ENCODE measurements around the gene RBBP9. TPM values are rescaled to one million over a fixed set of nuclear protein-coding genes. Genes with fewer than 3 reads are reported as not detected.
"Not testable (repeated sequence)": the region's sequence is repeated elsewhere in the genome, so short reads cannot be mapped to it uniquely, and the experiment has no call there.

The RBBP9 gene
- polyA plus RNA-seq, 4 donors = 5.7 to 24.1 (median 7.2) TPM

DNA sequence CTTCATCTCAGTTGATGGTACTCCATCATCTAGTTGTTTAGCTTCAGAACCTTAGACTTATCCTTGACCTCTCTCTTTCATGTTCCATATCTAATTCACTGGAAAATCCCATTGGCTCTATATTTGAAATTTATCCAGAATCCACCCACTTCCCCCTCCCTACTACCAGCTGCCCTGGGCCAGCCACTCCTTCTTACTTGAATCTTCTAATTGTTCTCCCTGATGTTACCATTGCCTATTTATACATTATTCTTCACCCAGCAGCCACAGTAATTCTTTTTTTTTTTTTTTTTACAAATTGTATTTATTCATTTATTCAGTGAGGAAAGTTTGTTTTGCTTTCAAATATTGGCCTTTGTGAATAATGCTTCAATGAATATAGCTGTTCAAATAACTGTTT, 18.9 kb upstream of the RBBP9 start:
- H3K4me1 ChIP-seq (ENCODE audit: control insufficient read depth in 3 of 3, insufficient read depth in 2 of 3, low read depth in 1 of 3, low read length in 2 of 3) = no peaks in the 10 kb centered on the region
- no peak overlapping the region for H3K27ac ChIP-seq (ENCODE audit: low read depth in 1 of 3, low read length in 2 of 3)
- no peak overlapping the region for H3K4me3 ChIP-seq (ENCODE audit: low read depth in 1 of 3, low read length in 3 of 3)
- H3K36me3 ChIP-seq (ENCODE audit: control insufficient read depth in 3 of 3, insufficient read depth in 2 of 3, low read depth in 1 of 3, low read length in 3 of 3) = peaks cover 0 to 19% (median 6%) of the 10 kb centered on the region in 3 donors
- no peaks in the 10 kb centered on the region for H3K9me3 ChIP-seq (ENCODE audit: control insufficient read depth in 2 of 2, insufficient read depth in 1 of 2, low read depth in 1 of 2, low read length in 1 of 2)
- DNase-seq = no peak
- FAIRE-seq = no peak
- no peaks in the 10 kb centered on the region for H3K27me3 ChIP-seq (ENCODE audit: control insufficient read depth in 3 of 3, insufficient read depth in 3 of 3, low read length in 3 of 3)

DNA sequence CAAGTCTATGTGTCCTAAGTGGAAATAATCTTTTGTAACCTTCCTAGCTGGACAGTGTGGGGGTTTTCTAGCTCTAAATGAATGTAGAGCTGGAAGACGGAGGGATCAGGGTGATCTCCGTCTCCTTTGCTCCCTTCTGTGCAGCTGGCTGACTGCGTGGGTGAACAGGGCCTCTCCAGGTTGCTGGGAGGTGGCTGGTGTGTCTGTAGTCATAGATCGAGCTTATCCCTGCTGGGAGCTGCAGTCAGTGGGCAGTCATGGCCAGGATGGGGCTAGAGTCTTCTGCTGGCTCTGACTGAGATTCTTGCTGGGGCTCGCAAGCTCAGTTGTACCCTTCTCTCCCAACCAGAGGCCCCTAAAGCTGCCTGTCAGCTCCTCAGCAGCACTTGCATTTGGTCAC, 17.1 kb upstream of the RBBP9 start:
- DNase-seq (no peak), FAIRE-seq (no peak)
- Histone ChIP-seq H3K4me3 (ENCODE audit: low read depth in 1 of 3, low read length in 3 of 3) (no peak overlapping the region), H3K27me3 (ENCODE audit: control insufficient read depth in 3 of 3, insufficient read depth in 3 of 3, low read length in 3 of 3) (no peaks in the 10 kb centered on the region), H3K4me1 (ENCODE audit: control insufficient read depth in 3 of 3, insufficient read depth in 2 of 3, low read depth in 1 of 3, low read length in 2 of 3) (no peaks in the 10 kb centered on the region), H3K36me3 (ENCODE audit: control insufficient read depth in 3 of 3, insufficient read depth in 2 of 3, low read depth in 1 of 3, low read length in 3 of 3) (peaks cover 0 to 22% (median 6%) of the 10 kb centered on the region in 3 donors), H3K27ac (ENCODE audit: low read depth in 1 of 3, low read length in 2 of 3) (no peak overlapping the region), H3K9me3 (ENCODE audit: control insufficient read depth in 2 of 2, insufficient read depth in 1 of 2, low read depth in 1 of 2, low read length in 1 of 2) (no peaks in the 10 kb centered on the region)
- 90 to 93% (median 93%) methylated on average over 5 of the region's 5 CpGs for WGBS, 3 donors

DNA sequence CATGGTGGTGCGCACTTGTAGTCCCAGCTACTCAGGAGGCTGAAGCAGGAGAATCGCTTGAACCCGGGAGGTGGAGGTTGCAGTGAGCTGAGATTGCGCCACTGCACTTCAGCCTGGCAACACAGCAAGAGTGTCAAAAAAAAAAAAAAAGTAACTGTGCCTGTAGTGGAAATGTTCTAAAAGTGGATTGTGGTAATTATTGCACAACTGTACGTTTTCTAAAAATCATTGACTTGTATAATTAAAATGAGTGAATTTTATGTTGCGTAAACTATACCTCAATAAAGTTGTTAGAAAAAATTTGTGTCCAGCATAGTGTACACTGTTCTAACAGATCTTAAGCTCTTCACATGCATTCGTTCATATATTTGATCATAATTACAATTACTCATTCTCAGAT, 16.2 kb upstream of the RBBP9 start:
- Histone ChIP-seq H3K36me3 (ENCODE audit: control insufficient read depth in 3 of 3, insufficient read depth in 2 of 3, low read depth in 1 of 3, low read length in 3 of 3) (peaks cover 0 to 22% (median 6%) of the 10 kb centered on the region in 3 donors), H3K4me1 (ENCODE audit: control insufficient read depth in 3 of 3, insufficient read depth in 2 of 3, low read depth in 1 of 3, low read length in 2 of 3) (peaks cover 0 to 6% (median 0%) of the 10 kb centered on the region in 3 donors), H3K27me3 (ENCODE audit: control insufficient read depth in 3 of 3, insufficient read depth in 3 of 3, low read length in 3 of 3) (no peaks in the 10 kb centered on the region), H3K27ac (ENCODE audit: low read depth in 1 of 3, low read length in 2 of 3) (no peak overlapping the region), H3K4me3 (ENCODE audit: low read depth in 1 of 3, low read length in 3 of 3) (no peak overlapping the region), H3K9me3 (ENCODE audit: control insufficient read depth in 2 of 2, insufficient read depth in 1 of 2, low read depth in 1 of 2, low read length in 1 of 2) (no peaks in the 10 kb centered on the region)
- FAIRE-seq (no peak), DNase-seq (no peak)
- WGBS, 3 donors = 93 to 94% (median 94%) methylated on average over 7 of the region's 7 CpGs

DNA sequence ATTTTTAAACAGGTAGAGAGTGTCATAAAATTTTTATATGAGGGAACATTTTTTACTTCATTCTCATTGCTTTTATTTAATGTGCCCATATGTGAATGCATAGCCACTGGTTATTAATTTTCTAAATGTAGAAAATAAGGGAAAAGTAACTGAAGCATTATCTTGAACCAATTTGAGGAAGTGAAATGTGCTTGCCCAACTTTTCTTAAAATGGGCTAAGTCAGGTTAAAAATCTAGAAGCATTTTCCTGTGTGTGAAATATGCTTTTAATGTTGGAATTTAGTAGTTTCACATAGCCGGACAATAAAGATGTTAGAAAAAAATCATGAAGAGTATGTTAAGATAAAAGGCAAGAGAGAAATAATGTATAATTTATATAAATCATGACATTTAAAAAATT, 14.5 kb upstream of the RBBP9 start:
- Histone ChIP-seq H3K4me3 (ENCODE audit: low read depth in 1 of 3, low read length in 3 of 3) (no peak overlapping the region), H3K36me3 (ENCODE audit: control insufficient read depth in 3 of 3, insufficient read depth in 2 of 3, low read depth in 1 of 3, low read length in 3 of 3) (peaks cover 0 to 18% (median 6%) of the 10 kb centered on the region in 3 donors), H3K9me3 (ENCODE audit: control insufficient read depth in 2 of 2, insufficient read depth in 1 of 2, low read depth in 1 of 2, low read length in 1 of 2) (no peaks in the 10 kb centered on the region), H3K4me1 (ENCODE audit: control insufficient read depth in 3 of 3, insufficient read depth in 2 of 3, low read depth in 1 of 3, low read length in 2 of 3) (peaks cover 0 to 6% (median 2%) of the 10 kb centered on the region in 3 donors), H3K27ac (ENCODE audit: low read depth in 1 of 3, low read length in 2 of 3) (no peak overlapping the region), H3K27me3 (ENCODE audit: control insufficient read depth in 3 of 3, insufficient read depth in 3 of 3, low read length in 3 of 3) (no peaks in the 10 kb centered on the region)
- FAIRE-seq (no peak), DNase-seq (no peak)
- 89 to 98% (median 97%) methylated on average over 1 of the region's 1 CpG for WGBS, 3 donors

DNA sequence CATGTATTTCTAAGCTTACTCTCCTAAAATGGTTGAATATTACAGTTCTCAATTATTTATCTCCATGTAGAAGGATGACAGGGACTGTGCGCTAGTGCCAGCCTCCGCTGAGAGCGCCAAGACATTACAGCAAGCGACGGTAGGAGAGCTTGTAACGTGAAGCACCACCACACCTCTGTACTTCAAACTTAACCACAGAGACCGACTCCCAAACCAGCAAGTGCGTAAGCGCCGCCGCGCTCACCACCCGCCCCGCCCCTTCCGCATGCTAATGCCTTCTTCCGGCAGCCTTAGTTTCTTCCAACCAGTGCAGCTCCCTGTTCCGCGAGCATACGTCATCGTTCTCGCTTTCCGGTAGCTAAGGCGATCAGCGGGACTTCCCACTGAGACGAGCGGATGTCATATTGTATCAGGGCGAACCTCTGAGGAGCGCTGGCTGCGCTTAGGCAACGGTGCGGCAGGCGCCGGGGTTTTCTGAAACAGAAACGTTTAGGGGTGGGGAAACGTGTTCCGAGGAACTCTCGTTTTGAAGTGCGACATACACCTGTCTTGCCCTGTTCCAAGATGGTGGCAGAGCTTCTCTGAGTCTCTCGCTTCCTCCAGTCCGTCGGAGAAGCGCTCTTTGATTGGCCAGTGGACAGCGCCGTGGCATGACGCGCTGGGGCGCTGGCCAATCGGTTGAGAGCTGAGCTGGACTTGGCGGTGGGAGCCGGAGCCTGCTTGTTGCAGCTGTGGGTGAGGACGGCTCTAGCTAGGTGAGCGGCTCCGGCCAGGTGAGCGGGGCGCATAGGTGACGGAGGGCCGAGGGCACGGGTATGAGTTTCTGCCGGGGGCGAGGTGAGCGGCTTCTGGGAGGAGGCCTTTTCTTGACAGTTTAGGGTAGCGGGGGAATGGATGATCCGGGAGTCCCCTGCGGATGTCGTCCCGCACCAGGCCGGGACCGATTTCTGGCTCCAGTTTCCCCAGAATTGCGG, 10.5 kb upstream of the RBBP9 start, which contains the start of gene SEC23B:
Gene SEC23B, plus strand, starts transcription at position 723 of the 974 bp plus-strand sequence. CDS start 2,896 bp downstream, outside the sequence.
- WGBS, 3 donors = 0 to 1% (median 0%) methylated on average over 64 to 69 of the region's 69 CpGs
- FAIRE-seq (no peak), DNase-seq (peak; percentile 99)
- peaks cover 0 to 10% (median 2%) of the 10 kb centered on the region in 3 donors for H3K27me3 ChIP-seq (ENCODE audit: control insufficient read depth in 3 of 3, insufficient read depth in 3 of 3, low read length in 3 of 3)
- no peaks in the 10 kb centered on the region for H3K9me3 ChIP-seq (ENCODE audit: control insufficient read depth in 2 of 2, insufficient read depth in 1 of 2, low read depth in 1 of 2, low read length in 1 of 2)
- peaks cover 0 to 6% (median 2%) of the 10 kb centered on the region in 3 donors for H3K4me1 ChIP-seq (ENCODE audit: control insufficient read depth in 3 of 3, insufficient read depth in 2 of 3, low read depth in 1 of 3, low read length in 2 of 3)
- H3K36me3 ChIP-seq (ENCODE audit: control insufficient read depth in 3 of 3, insufficient read depth in 2 of 3, low read depth in 1 of 3, low read length in 3 of 3) = peaks cover 0 to 9% (median 0%) of the 10 kb centered on the region in 3 donors
- H3K27ac ChIP-seq (ENCODE audit: low read depth in 1 of 3, low read length in 2 of 3) = peak within 1 kb of the TSS; percentile 91 to 99 (median 98)
- H3K4me3 ChIP-seq (ENCODE audit: low read depth in 1 of 3, low read length in 3 of 3) = peak within 1 kb of the TSS; percentile 58 to 93 (median 59)

DNA sequence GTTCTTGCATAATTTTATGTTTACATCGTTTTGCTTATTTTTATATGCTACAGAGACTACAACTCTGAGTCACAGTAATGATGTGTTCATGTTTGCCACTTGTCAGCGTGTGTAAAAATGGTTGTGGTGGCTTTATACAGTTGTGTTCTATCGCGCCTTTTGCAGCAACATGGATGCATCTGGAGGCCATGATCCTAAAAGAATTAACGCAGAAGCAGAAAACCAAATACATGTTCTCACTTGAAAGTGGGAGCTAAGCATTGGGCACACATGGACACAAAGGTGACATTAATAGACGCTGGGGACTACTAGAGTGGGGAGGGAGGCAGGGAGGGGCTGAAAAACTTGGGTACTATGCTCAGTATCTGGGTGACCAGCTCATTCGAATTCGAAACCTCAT, 9.7 kb upstream of the RBBP9 start:
- 54 to 65% (median 61%) methylated on average over 8 of the region's 8 CpGs for WGBS, 3 donors
- DNase-seq (no peak), FAIRE-seq (no peak)
- Histone ChIP-seq H3K4me3 (ENCODE audit: low read depth in 1 of 3, low read length in 3 of 3) (peak overlapping the region in 2 of 3 donors; percentile 59 to 93), H3K4me1 (ENCODE audit: control insufficient read depth in 3 of 3, insufficient read depth in 2 of 3, low read depth in 1 of 3, low read length in 2 of 3) (peaks cover 0 to 6% (median 2%) of the 10 kb centered on the region in 3 donors), H3K27me3 (ENCODE audit: control insufficient read depth in 3 of 3, insufficient read depth in 3 of 3, low read length in 3 of 3) (peaks cover 0 to 11% (median 2%) of the 10 kb centered on the region in 3 donors), H3K27ac (ENCODE audit: low read depth in 1 of 3, low read length in 2 of 3) (peak overlapping the region; percentile 91 to 99 (median 98)), H3K9me3 (ENCODE audit: control insufficient read depth in 2 of 2, insufficient read depth in 1 of 2, low read depth in 1 of 2, low read length in 1 of 2) (no peaks in the 10 kb centered on the region), H3K36me3 (ENCODE audit: control insufficient read depth in 3 of 3, insufficient read depth in 2 of 3, low read depth in 1 of 3, low read length in 3 of 3) (peaks cover 0 to 9% (median 0%) of the 10 kb centered on the region in 3 donors)

DNA sequence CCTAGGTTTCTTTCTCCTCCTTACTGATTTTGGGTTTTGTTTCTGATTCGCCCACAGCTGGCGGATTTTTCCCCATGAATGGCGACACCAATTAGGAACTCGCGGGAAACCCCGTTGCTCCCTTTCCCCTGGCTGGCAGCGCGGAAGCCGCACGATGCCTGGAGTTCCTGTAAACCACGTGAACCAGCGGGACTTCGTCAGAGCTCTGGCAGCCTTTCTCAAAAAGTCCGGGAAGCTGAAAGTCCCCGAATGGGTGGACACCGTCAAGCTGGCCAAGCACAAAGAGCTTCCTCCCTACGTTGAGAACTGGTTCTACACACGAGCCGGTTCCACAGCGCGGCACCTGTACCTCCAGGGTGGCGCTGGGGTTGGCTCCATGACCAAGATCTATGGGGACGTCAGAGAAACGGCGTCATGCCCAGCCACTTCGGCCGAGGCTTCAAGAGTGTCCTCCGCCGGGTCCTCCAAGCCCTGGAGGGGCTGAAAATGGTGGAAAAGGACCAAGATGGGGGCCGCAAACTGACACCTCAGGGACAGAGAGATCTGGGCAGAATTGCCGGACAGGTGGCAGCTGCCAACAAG, 7.5 kb upstream of the RBBP9 start:
- DNase-seq = peak in 1 of 2 donors; percentile 13
- 74 to 84% (median 79%) methylated on average over 31 of the region's 31 CpGs for WGBS, 3 donors
- H3K4me3 ChIP-seq (ENCODE audit: low read depth in 1 of 3, low read length in 3 of 3) = no peak overlapping the region
- no peaks in the 10 kb centered on the region for H3K9me3 ChIP-seq (ENCODE audit: control insufficient read depth in 2 of 2, insufficient read depth in 1 of 2, low read depth in 1 of 2, low read length in 1 of 2)
- no peak overlapping the region for H3K27ac ChIP-seq (ENCODE audit: low read depth in 1 of 3, low read length in 2 of 3)
- H3K4me1 ChIP-seq (ENCODE audit: control insufficient read depth in 3 of 3, insufficient read depth in 2 of 3, low read depth in 1 of 3, low read length in 2 of 3) = peaks cover 0 to 6% (median 2%) of the 10 kb centered on the region in 3 donors
- H3K27me3 ChIP-seq (ENCODE audit: control insufficient read depth in 3 of 3, insufficient read depth in 3 of 3, low read length in 3 of 3) = peaks cover 0 to 11% (median 2%) of the 10 kb centered on the region in 3 donors
- no peak for FAIRE-seq
- H3K36me3 ChIP-seq (ENCODE audit: control insufficient read depth in 3 of 3, insufficient read depth in 2 of 3, low read depth in 1 of 3, low read length in 3 of 3) = peaks cover 0 to 1% (median 0%) of the 10 kb centered on the region in 3 donors

DNA sequence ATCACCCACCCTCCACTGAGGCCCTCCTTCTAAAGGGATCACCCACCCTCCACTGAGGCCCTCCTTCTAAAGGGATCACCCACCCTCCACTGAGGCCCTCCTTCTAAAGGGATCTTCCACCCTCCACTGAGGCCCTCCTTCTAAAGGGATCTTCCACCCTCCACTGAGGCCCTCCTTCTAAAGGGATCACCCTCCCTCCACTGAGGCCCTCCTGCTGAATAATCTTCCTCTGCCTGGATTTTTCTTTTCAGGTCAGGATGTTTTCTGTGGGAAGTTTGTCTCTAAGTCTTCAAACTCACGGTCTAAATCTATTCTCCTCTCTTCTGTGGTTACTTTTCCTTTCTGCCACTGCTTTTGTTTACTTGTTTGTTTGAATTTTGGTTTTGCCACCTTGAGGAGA, 4.6 kb upstream of the RBBP9 start:
- not testable (repeated sequence) for H3K4me3 ChIP-seq (ENCODE audit: low read depth in 1 of 3, low read length in 3 of 3)
- 64 to 79% (median 70%) methylated on average over 1 of the region's 1 CpG for WGBS, 3 donors
- peaks cover 0 to 11% (median 2%) of the 10 kb centered on the region in 3 donors for H3K27me3 ChIP-seq (ENCODE audit: control insufficient read depth in 3 of 3, insufficient read depth in 3 of 3, low read length in 3 of 3)

More for the DNA sequence above, 4.6 kb upstream of the RBBP9 start:
- not testable (repeated sequence) for H3K4me1 ChIP-seq (ENCODE audit: control insufficient read depth in 3 of 3, insufficient read depth in 2 of 3, low read depth in 1 of 3, low read length in 2 of 3); FAIRE-seq; H3K9me3 ChIP-seq (ENCODE audit: control insufficient read depth in 2 of 2, insufficient read depth in 1 of 2, low read depth in 1 of 2, low read length in 1 of 2); H3K27ac ChIP-seq (ENCODE audit: low read depth in 1 of 3, low read length in 2 of 3); DNase-seq; H3K36me3 ChIP-seq (ENCODE audit: control insufficient read depth in 3 of 3, insufficient read depth in 2 of 3, low read depth in 1 of 3, low read length in 3 of 3)
